Epidermal melanocyte (primary cell): ENCODE measurements around the gene SHISAL1.

Experiments used
- DNase-seq: peaks from one replicate; pipeline ENCODE4 v3.0.0; 2011; ENCODE audit warnings: low spot score; ENCODE audit not compliant: insufficient read length

SHISAL1 gene

GRCh38 chr22:44312766-44313165, at the start of gene SHISAL1:
Gene SHISAL1 (minus strand): TSS chr22:44312951. CDS start chr22:44300945, 12,006 bp downstream.
- DNase-seq: no peak

- no peak for DNase-seq
These were observed 48.8 kb upstream of the SHISAL1 start for GRCh38 chr22:44361391-44362126.

- DNase-seq: peak; percentile 40
These were observed 48.1 kb upstream of the SHISAL1 start for GRCh38 chr22:44360668-44361381.

GRCh38 chr22:44360306-44360667, 47.5 kb upstream of the SHISAL1 start:
- no peak for DNase-seq

GRCh38 chr22:44359496-44360110, 46.9 kb upstream of the SHISAL1 start:
- DNase-seq: no peak

- no peak for DNase-seq
These were observed 46.1 kb upstream of the SHISAL1 start for GRCh38 chr22:44358709-44359440.

- no peak for DNase-seq
These were observed 45.3 kb upstream of the SHISAL1 start for GRCh38 chr22:44357966-44358465.

GRCh38 chr22:44357296-44357965, 44.7 kb upstream of the SHISAL1 start:
- DNase-seq: no peak

GRCh38 chr22:44355716-44356070, 42.9 kb upstream of the SHISAL1 start:
- no peak for DNase-seq

GRCh38 chr22:44354288-44354687, 41.5 kb upstream of the SHISAL1 start:
- no peak for DNase-seq

- DNase-seq: no peak
These were observed 40.3 kb upstream of the SHISAL1 start for GRCh38 chr22:44353041-44353440.

GRCh38 chr22:44352378-44353035, 39.8 kb upstream of the SHISAL1 start:
- no peak for DNase-seq

- DNase-seq: no peak
These were observed 39.1 kb upstream of the SHISAL1 start for GRCh38 chr22:44351685-44352377.

GRCh38 chr22:44351037-44351436, 38.3 kb upstream of the SHISAL1 start:
- DNase-seq: no peak

- no peak for DNase-seq
These were observed 36.8 kb upstream of the SHISAL1 start for GRCh38 chr22:44349594-44349993.

- no peak for DNase-seq
These were observed 36.3 kb upstream of the SHISAL1 start for GRCh38 chr22:44348971-44349560.

GRCh38 chr22:44347549-44347948, 34.8 kb upstream of the SHISAL1 start:
- DNase-seq: no peak

- DNase-seq: no peak
These were observed 34.3 kb upstream of the SHISAL1 start for GRCh38 chr22:44347080-44347479.

GRCh38 chr22:44345872-44346271, 33.1 kb upstream of the SHISAL1 start:
- no peak for DNase-seq

GRCh38 chr22:44344407-44344806, 31.7 kb upstream of the SHISAL1 start:
- DNase-seq: no peak
